ENCODE data around the gene GPR158. TPM values are rescaled to one million over a fixed set of nuclear protein-coding genes. Genes with fewer than 3 reads are reported as not detected.

Gene GPR158
- total RNA-seq, 1 experiment from 2014 or later, result 2.9 TPM

DNA sequence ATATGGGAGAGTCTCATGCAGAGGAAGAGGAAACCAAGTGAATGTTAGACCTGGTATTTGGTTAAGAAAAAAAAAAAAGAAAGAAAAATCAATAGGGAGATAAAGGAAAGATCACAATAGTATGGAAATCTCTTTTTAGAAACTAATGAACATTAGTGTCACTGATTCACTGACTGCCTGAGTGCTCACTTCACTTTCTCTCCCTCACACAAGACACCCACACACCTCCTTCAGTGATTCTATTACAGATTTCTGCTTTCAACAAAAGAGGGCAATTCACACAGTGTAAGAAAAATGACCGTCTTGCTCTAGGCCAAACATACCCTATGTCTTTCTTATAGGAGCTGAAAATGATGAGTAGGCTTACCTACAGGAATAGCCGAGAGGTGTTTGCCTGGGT, 6.0 kb downstream of the GPR158 start:
- RAD21 ChIA-PET (ENCODE audit: low non-redundant PET in 1 of 2, low total read pairs in 2 of 2, uncharacterized antibody in 2 of 2, unreplicated experiment in 2 of 2), result no interaction called here
- intact Hi-C loops (cut with micrococcal nuclease), result no loop called here

More for the DNA sequence above, 6.0 kb downstream of the GPR158 start:
- ChIA-PET CTCF (no interaction called here), POLR2A (no interaction called here)
- TF ChIP-seq TCF7L2 (IDR thresholded peaks at IDR 0.05; ENCODE audit: borderline replicate concordance, extremely low read depth, insufficient read depth, insufficient read length), result no peak
- TF ChIP-seq CBX3 (IDR thresholded peaks at IDR 0.05; ENCODE audit: low read depth), result no peak
- TF ChIP-seq REST (IDR thresholded peaks at IDR 0.05; ENCODE audit: low read depth), result no peak
- no peak for TF ChIP-seq EGR1 (IDR thresholded peaks at IDR 0.05; ENCODE audit: low read depth)
- TF ChIP-seq, protein P1, sequence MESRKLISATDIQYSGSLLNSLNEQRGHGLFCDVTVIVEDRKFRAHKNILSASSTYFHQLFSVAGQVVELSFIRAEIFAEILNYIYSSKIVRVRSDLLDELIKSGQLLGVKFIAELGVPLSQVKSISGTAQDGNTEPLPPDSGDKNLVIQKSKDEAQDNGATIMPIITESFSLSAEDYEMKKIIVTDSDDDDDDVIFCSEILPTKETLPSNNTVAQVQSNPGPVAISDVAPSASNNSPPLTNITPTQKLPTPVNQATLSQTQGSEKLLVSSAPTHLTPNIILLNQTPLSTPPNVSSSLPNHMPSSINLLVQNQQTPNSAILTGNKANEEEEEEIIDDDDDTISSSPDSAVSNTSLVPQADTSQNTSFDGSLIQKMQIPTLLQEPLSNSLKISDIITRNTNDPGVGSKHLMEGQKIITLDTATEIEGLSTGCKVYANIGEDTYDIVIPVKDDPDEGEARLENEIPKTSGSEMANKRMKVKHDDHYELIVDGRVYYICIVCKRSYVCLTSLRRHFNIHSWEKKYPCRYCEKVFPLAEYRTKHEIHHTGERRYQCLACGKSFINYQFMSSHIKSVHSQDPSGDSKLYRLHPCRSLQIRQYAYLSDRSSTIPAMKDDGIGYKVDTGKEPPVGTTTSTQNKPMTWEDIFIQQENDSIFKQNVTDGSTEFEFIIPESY (IDR thresholded peaks at IDR 0.05; ENCODE audit: extremely low read depth, insufficient replicate concordance, low read length), result no peak
- TF ChIP-seq EZH2 (IDR thresholded peaks at IDR 0.05), result no peak
- DNase-seq (ENCODE audit: low read depth, low spot score) (no peak), ATAC-seq (no peak)
- Histone ChIP-seq H3K9ac (ENCODE audit: low read length) (no peak overlapping the region), H3K9me3 (ENCODE audit: control insufficient read depth in 1 of 2, insufficient read depth in 1 of 2, low read depth in 1 of 2, low read length in 2 of 2) (no peaks in the 10 kb centered on the region), H2AFZ (ENCODE audit: low read depth, low read length, poor library complexity, severe bottlenecking) (no peak overlapping the region), H3K4me1 (ENCODE audit: control insufficient read depth in 1 of 2, insufficient read depth in 2 of 2, low read length in 2 of 2) (no peaks in the 10 kb centered on the region), H3K36me3 (ENCODE audit: control insufficient read depth in 1 of 2, insufficient read depth in 2 of 2, low read length in 2 of 2) (no peaks in the 10 kb centered on the region), H3K4me3 (replicated peaks in 1 of 2; ENCODE audit: low read depth in 1 of 2, low read length in 2 of 2) (no peak overlapping the region), H3K4me2 (ENCODE audit: low read length) (no peak overlapping the region), H3K27me3 (ENCODE audit: insufficient read depth, low read length) (peaks cover 22% of the 10 kb centered on the region), H3K27ac (ENCODE audit: low read depth, low read length) (no peak overlapping the region), H3K9me2 (ENCODE audit: insufficient read depth) (no peaks in the 10 kb centered on the region), H4K20me1 (ENCODE audit: insufficient read depth) (no peaks in the 10 kb centered on the region), H3K79me2 (ENCODE audit: insufficient read depth, low read length) (no peaks in the 10 kb centered on the region)
- BruUV-seq (replicated peaks), result no TSS peak
